K562 (cell line): ENCODE measurements around the gene AURKB. TPM values are rescaled to one million over a fixed set of nuclear protein-coding genes. Genes with fewer than 3 reads are reported as not detected.

Source experiments
- ARID2 ChIP-seq: fragments of 450-650 bp; IDR thresholded peaks from 2 replicates; pipeline ENCODE4 v1.6.1; 2017; ENCODE audit warnings: antibody characterized with exemption, mild to moderate bottlenecking
- BHLHE40 ChIP-seq: IDR thresholded peaks from 2 replicates; pipeline ENCODE4 v1.6.1; 2011; ENCODE audit warnings: low read length, improper control_type of control experiment
- BRF1 ChIP-seq: IDR thresholded peaks from 3 replicates; pipeline ENCODE4 v1.6.1; 2011; ENCODE audit warnings: borderline replicate concordance, mild to moderate bottlenecking; ENCODE audit not compliant: insufficient read length; ENCODE audit errors: extremely low read depth
- CHD2 ChIP-seq: IDR thresholded peaks from 2 replicates; pipeline ENCODE4 v1.6.1; 2011; ENCODE audit warnings: low read depth, low read length
- E2F8 ChIP-seq: fragments of 450-650 bp; IDR thresholded peaks from 2 replicates; pipeline ENCODE4 v1.7.1; 2018; ENCODE audit warnings: mild to moderate bottlenecking, low read depth; ENCODE audit not compliant: partially characterized antibody
- GABPB1 ChIP-seq: sonication (generic); formaldehyde crosslinking; IDR thresholded peaks from 2 replicates; pipeline ENCODE4 v1.8.0; 2022; ENCODE audit warnings: mild to moderate bottlenecking, missing genetic modification reagents
- GABPB2 ChIP-seq: fragments of 250-450 bp; sonication (Bioruptor Pico); conservative IDR thresholded peaks from 2 replicates; pipeline ENCODE4 v1.5.1; 2021; ENCODE audit warnings: mild to moderate bottlenecking
- HMG20A ChIP-seq: fragments of 450-650 bp; formaldehyde crosslinking; conservative IDR thresholded peaks from 2 replicates; pipeline ENCODE4 v1.4.0; 2020; ENCODE audit warnings: mild to moderate bottlenecking, mixed read lengths
- HMGXB4 ChIP-seq: sonication (generic); formaldehyde crosslinking; IDR thresholded peaks from 2 replicates; pipeline ENCODE4 v1.8.1; 2023; ENCODE audit warnings: mild to moderate bottlenecking, missing genetic modification reagents
- MEF2A ChIP-seq: IDR thresholded peaks from 2 replicates; pipeline ENCODE4 v1.6.1; 2011; ENCODE audit warnings: low read depth, mild to moderate bottlenecking, low read length, moderate library complexity; ENCODE audit not compliant: control insufficient read depth
- NR4A1 ChIP-seq, 2 experiments: fragments of 250-450 bp in 1 of 2; fragments of 450-650 bp in 1 of 2; sonication (Bioruptor Pico) in 1 of 2; IDR thresholded peaks; 2 replicates each; pipeline versions ENCODE4 v1.4.0 to v1.6.1; 2016 to 2020; ENCODE audit warnings: mild to moderate bottlenecking in 2 of 2, missing compliant biosample characterization in 1 of 2, missing genetic modification characterization in 1 of 2, moderate library complexity in 1 of 2
- POLR3G ChIP-seq: IDR thresholded peaks from 2 replicates; pipeline ENCODE4 v1.6.1; 2011; ENCODE audit not compliant: insufficient read length, insufficient replicate concordance; ENCODE audit errors: extremely low read depth
- USF2 ChIP-seq: sonication (generic); formaldehyde crosslinking; IDR thresholded peaks from 2 replicates; pipeline ENCODE4 v1.5.0; 2020; ENCODE audit warnings: missing genetic modification reagents
- ZBTB5 ChIP-seq: fragments of 450-650 bp; IDR thresholded peaks from 2 replicates; pipeline ENCODE4 v1.6.1; 2017; ENCODE audit warnings: antibody characterized with exemption
- ZNF436 ChIP-seq: fragments of 250-450, 450-650 bp; sonication (Bioruptor Pico); formaldehyde crosslinking; IDR thresholded peaks from 2 replicates; pipeline ENCODE4 v1.7.0; 2020; ENCODE audit warnings: mild to moderate bottlenecking
- ZNF778 ChIP-seq: fragments of 450-650 bp; formaldehyde crosslinking; IDR thresholded peaks from 2 replicates; pipeline ENCODE4 v1.4.0; 2020; ENCODE audit warnings: mild to moderate bottlenecking, moderate library complexity
- polyA plus RNA-seq, 8 experiments: library from polyadenylated mRNA; depleted of rRNA in 4 of 8; stranded (reverse) in 5 of 8; unstranded in 3 of 8; fragments of >200 nt; fragmentation: Nextera tagmentation in 2 of 8; fragmentation: Illumina TruSeq in 1 of 8; extraction: Ambion mirVana in 2 of 8; extraction: Trizol in 1 of 8; gene quantifications; 2 replicates each; pipeline versions ENCODE4 v1.2.1 to v1.2.3, GENCODE V29; 2011 to 2014; ENCODE audit warnings: inconsistent platforms in 1 of 8, missing spikeins in 1 of 8
- total RNA-seq, 7 experiments: library from RNA; depleted of rRNA in 6 of 7; stranded (reverse); fragments of >200 nt in 6 of 7; fragmentation: Illumina TruSeq in 2 of 7; extraction: Trizol in 2 of 7; gene quantifications; 2 replicates each; pipeline versions ENCODE4 v1.2.1 to v1.2.3, GENCODE V29; 2011 to 2021; ENCODE audit warnings: low replicate concordance in 1 of 7
- TF ChIP-seq, protein P1 (sequence below): fragments of 200-800 bp; sonication (Bioruptor generic); IDR thresholded peaks from 2 replicates; pipeline ENCODE4 v1.6.1; 2017; ENCODE audit warnings: missing genetic modification characterization, missing compliant biosample characterization

Gene AURKB
- total and polyA plus RNA-seq, 9 of the 15 experiments (the other 6 are each of a cell fraction or from before 2014, with no cell fraction given), result 27.2 to 114 (median 74.8) TPM

GRCh38 chr17:8220783-8221662 is 10.6 kb upstream of the AURKB start (continued):
- no peak for TF ChIP-seq ZNF778 (CRISPR knock-in tag)
- TF ChIP-seq GABPB1, result no peak; the same call in 1 of the 2 replicates
- TF ChIP-seq, protein P1, sequence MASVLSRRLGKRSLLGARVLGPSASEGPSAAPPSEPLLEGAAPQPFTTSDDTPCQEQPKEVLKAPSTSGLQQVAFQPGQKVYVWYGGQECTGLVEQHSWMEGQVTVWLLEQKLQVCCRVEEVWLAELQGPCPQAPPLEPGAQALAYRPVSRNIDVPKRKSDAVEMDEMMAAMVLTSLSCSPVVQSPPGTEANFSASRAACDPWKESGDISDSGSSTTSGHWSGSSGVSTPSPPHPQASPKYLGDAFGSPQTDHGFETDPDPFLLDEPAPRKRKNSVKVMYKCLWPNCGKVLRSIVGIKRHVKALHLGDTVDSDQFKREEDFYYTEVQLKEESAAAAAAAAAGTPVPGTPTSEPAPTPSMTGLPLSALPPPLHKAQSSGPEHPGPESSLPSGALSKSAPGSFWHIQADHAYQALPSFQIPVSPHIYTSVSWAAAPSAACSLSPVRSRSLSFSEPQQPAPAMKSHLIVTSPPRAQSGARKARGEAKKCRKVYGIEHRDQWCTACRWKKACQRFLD (CRISPR knock-in tag), result peak; percentile 53; the same call in 1 of the 2 replicates
- no peak for TF ChIP-seq HMG20A (CRISPR knock-in tag)
- TF ChIP-seq GABPB2, result no peak
- no peak for TF ChIP-seq MEF2A
- peak; percentile 34; the same call in 1 of the 2 replicates for TF ChIP-seq CHD2
- peak; percentile 31 for TF ChIP-seq BHLHE40
- no peak for TF ChIP-seq ARID2
- TF ChIP-seq ZNF436 (CRISPR knock-in tag), result no peak
- TF ChIP-seq POLR3G, result no peak
- peak; percentile 73 for TF ChIP-seq ZBTB5
- TF ChIP-seq NR4A1 (CRISPR knock-in tag; IDR thresholded peaks at IDR 0.05), result no peak
- TF ChIP-seq NR4A1 (tag; IDR thresholded peaks at IDR 0.05), result 0 out of 2 replicates have a peak, but pooled peaks have one; percentile 48
- peak; percentile 42 for TF ChIP-seq BRF1
- TF ChIP-seq HMGXB4, result peak; percentile 70; the same call in 1 of the 2 replicates
- TF ChIP-seq USF2 (CRISPR knock-in tag), result no peak
- TF ChIP-seq E2F8, result peak; percentile 56
